ENCODE measurements around the gene NACAD.
A peak's percentile ranks its signal among the peaks of the same experiment; 100 is the strongest.

Gene NACAD

DNA sequence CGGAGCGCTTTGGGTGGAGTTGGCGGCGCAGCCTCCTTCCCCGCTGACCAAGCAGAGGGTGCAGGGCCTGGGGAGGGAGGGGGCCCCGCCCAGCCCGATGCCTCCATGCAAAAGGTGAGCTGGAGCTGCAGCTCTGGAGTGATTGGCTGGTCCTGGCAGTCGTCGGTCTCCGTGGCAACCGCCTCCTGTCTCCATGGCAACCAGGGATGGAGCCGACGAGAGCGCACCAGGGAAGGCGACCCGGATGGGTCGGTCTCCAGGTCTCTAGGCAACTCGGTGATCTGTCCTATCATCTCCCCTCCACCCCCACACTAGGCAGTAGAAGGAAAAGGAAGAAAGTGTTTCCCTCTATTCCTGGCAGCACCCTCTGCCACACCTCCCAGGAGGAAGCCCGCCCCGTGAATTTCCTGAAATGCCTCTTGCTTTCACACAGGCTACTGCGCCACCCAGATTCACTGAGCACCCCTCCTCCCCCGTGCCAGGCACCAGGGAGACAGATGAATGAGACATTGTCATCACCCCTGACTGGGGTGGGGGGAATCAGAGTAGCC, 647 bp upstream of the NACAD start:
- DNase-seq: peak; percentile 80 to 100 (median 100)

GRCh38 chr7:45088146-45088701, 545 bp downstream of the NACAD start:
- peak in 2 of 3 experiments; percentile 36 to 59 for DNase-seq

- DNase-seq: no peak
Measured at GRCh38 chr7:45087301-45088145, 1.2 kb downstream of the NACAD start.

- no peak for DNase-seq
Measured at GRCh38 chr7:45086331-45087065, 2.3 kb downstream of the NACAD start.

GRCh38 chr7:45085619-45086200, 3.1 kb downstream of the NACAD start:
- no peak for DNase-seq

GRCh38 chr7:45084901-45085618, 3.7 kb downstream of the NACAD start:
- DNase-seq: no peak

GRCh38 chr7:45084336-45084735, 4.4 kb downstream of the NACAD start:
- DNase-seq: no peak

DNA sequence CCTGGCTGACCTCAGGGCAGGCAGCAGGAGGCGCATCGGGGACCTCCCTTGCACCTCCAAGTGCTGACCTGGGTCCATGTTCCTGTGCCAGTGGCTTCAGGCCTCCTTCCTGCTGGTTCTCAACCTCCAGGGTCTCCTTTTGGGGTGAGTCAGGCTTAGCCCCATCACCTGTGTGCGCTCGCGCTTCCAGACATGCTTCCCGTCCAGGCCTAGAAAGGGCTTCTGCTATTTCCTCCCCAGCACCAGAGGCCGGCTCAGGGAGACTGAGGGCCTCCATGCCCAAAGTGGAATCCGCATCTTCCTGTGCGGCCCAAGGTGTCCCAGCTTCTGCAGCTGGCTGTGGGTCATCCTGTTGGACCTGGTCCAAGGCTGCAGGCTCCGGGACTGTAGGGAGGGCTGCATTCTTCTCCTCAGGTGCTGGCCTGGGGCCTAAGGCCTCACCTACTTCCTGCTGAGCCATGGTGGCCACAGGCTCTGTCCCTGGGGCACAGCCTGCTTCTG, 5.9 kb downstream of the NACAD start:
- DNase-seq: no peak

DNA sequence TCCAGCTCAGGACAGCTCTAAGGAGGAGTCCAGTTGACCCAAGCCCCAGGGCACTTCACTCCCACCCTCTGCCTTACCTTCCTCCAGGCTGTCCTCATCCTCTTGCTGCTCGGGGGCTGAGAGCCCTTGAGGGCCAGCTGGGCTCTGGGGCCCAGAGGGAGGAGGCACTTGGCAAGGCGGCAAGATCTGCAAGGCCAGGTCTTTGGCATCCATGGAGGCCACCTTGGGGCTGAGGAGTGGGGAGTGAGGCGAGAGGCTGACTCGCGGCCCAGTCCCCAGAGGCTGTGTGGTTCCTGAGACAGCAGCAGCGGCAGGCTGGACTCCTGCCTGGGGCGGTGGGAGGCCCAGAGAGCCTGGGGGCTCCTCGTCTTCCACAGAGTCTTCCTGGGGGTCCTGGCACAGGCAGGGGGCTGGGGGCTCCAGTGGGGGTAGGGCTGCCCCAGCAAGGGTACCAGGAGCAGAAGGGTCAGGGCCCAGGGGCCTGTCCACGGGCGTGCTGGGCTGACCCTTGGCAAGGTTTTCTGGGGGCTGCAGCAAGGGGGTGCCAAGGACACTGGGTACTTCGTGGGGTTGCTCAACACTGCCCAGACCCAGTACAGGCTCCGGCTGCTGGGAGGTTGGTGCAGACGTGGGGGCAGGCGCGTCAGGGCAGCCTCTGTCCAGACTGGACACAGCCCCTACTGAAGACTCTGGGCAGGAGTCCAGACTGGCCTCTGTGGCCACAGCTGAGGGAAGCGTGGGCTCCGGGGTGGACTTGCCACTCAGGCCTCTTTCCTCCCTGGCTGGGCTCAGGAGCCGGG, 6.5 kb downstream of the NACAD start:
- DNase-seq: no peak

GRCh38 chr7:45081670-45081974, 7.1 kb downstream of the NACAD start:
- no peak for DNase-seq

DNA sequence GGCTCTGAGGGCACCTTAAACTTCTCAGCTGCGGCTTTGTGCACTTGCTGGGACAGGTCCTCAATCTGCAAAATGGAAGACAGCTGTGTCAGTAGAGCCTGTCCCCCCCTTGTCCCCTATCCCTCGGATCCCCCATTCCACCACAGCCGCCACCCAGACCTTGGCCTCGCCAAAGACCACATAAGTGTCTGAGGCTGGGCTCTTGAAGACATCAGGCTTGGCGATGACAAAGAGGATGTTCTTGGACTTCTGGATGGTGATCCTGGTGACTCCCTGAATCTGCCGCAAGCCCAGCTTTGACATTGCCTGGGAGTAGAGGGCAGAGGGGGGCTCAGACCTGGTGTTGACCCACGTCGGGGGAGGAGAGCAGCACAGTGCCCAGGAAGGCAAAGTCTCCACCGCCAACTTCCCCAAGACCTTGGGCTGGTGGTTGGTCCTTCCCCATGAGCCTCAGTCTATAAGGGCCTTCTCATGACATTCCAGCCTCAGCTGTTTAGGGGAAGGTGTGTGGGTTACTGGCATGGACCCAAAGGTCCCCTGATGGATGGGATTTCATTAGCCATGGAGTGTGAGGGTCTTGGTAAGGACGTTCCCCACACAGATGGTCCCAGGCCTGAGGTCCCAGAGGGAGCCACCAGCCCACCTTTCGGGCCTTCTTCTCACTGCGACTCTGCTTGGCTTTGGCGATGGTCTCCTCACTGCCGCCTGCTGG, 7.7 kb downstream of the NACAD start:
- DNase-seq: no peak

DNA sequence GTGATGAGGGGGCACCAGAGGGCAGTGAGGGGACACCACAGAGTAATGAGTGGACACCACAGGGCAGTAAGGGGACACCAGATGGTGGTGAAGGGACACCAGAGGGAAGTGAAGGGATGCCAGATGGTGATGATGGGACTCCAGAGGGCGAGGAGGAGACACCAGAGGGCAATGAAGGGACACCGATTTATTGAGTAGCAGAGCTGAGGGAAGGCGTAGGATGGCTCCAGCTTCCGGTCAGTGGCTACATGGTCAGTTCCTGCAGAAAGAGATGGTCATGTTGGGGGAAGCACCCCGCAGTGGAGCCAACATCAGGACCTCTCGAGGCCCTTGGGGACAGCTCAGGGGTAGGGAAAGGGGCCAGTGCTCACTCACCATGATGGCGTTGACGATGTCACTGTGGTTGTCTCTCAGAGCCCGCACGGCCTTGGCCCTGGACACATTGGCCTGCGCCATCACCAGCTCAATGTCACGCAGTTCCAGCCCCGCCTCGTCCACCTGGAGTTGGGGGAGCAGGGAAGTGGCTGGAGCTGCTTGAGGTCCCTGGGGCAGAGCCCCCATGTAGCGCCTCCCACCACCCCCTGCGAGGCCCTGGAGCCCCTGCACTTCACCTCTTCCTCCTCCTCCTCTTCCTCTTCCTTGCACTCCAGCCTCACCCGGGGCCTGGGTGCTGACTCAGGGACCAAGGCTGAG, 8.4 kb downstream of the NACAD start:
- DNase-seq: peak in 1 of 3 experiments; percentile 19

DNA sequence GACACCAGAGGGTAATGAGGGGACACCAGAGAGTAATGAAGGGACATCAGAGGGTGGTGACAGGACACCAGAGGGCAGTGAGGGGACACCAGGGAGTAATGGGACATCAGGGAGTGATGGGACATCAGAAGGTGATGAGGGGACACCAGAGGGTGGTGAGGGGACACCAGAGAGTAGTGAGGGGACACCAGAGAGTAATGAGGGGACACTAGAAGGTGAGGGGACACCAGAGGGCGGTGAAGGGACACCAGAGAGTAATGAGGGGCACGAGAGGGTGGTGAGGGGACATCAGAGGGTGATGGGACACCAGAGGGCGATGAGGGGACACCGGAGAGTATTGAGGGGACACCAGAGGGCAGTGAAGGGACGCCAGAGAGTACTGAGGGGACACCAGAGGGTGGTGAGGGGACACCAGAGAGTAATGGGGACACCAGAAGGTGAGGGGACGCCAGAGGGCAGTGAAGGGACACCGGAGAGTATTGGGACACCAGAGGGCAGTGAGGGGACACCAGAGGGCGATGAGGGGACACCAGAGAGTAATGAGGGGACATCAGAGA, 10.6 kb downstream of the NACAD start:
- DNase-seq: peak in 1 of 3 experiments; percentile 14

DNA sequence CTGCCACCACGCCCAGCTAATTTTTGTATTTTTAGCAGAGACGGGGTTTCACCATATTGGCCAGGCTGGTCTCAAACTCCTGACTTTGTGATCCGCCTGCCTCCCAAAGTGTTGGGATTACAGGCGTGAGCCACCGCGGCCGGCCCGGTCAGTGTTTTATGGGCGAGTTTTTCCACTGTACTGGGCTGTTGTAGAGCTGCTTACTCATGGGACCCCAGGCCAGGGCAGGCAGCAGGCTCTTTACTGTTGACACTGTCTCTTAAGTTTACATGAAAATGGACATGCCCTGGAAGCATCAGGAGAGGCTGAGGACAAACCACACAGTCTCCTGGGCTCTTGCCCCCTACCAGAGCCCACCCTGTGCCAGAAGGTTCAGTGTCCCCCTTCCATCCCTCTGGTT, 11.2 kb downstream of the NACAD start:
- DNase-seq: no peak

- DNase-seq: no peak
Measured at GRCh38 chr7:45076946-45077345, 11.8 kb downstream of the NACAD start.

GRCh38 chr7:45075871-45076796, 12.6 kb downstream of the NACAD start:
- no peak for DNase-seq

DNA sequence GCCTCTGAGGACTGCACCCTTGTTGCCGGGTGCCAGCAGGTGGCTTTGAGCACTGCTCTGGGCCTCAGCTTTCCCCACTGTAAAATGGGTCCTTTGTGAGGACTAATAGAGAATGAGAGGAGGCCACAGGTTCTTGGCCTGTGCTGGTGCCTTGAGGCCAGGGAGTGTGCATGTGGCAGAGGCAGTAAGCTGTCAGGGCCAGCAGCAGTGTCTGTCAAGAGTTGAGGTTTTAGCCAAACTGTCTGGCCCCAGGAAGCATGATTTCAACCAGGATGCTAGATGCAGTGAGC, 13.5 kb downstream of the NACAD start:
- no peak for DNase-seq

DNA sequence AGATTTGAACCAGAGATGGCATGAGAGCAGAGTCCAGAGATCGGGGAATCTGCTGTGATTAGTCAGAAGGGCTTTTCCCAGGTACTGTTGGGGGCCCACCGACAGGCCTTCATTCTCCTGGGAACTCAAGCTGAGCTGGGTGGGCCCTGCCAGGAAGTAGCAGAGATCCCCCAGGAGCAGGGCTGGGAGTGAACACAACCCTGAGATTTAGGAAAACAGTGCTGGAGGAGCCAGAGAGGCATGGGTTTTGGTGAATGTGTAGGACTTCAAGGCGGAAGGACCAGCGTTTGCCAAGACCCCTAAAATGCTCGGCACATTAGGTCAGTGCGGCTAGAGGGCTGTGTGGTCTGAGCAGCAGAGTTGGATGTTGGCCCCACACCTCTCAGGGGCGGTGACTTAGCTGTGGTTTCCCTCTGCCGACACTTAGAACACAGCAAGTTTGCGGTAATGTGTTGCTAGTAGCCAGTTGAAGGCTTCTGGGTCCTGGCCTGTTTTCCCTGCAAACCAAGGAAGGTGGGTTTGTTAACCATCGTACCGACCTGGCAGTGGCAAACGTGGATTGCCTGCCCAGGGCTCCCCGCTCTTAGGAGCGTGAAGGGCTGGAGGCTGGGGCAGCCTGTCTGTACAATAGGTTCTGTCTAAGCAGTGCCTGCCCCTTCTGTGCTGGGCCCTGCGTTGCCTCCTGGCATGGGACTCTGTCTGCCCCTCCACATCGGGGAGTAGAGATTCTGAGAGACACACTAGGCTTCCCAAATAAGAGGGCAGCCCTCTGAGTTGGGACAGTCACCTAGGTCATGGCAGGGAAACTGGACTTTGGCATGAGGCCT, 14.0 kb downstream of the NACAD start:
- DNase-seq: no peak

Data from NCI-H1417 (cell line).